ENCODE results near the gene LIN52.

GRCh38 chr14:74147571-74147970 lies 62.8 kb downstream of the LIN52 start:
- TF ChIP-seq CTCF (conservative IDR thresholded peaks at IDR 0.05; ENCODE audit: low read depth in 2 of 2): no peak
- no peak for TF ChIP-seq REST (IDR thresholded peaks at IDR 0.05; ENCODE audit: unreplicated experiment)
- TF ChIP-seq EZH2phosphoT487 (IDR thresholded peaks at IDR 0.05; ENCODE audit: unreplicated experiment): no peak
- TF ChIP-seq STAT1 (IDR thresholded peaks at IDR 0.05; ENCODE audit: unreplicated experiment): no peak
- TF ChIP-seq EZH2 (IDR thresholded peaks at IDR 0.05; ENCODE audit: low read depth, unreplicated experiment): no peak
- TF ChIP-seq ETS1 (IDR thresholded peaks at IDR 0.05): no peak
- no peak for TF ChIP-seq POLR2AphosphoS5 (IDR thresholded peaks at IDR 0.05; ENCODE audit: low read depth)
- TF ChIP-seq ZNF331 (CRISPR knock-in tag; IDR thresholded peaks at IDR 0.05; ENCODE audit: low read depth): no peak

All from GM23338 (cell line).